HepG2 (cell line): ENCODE data around the gene UBE3A.

Source experiments
- CHD2 ChIP-seq: IDR thresholded peaks from 2 replicates; pipeline ENCODE4 v1.6.1; 2011; ENCODE audit warnings: low read depth, low read length, improper control_type of control experiment
- CTCF ChIP-seq: sonication (generic); formaldehyde crosslinking; IDR thresholded peaks from 2 replicates; pipeline ENCODE4 v1.5.0; 2020; ENCODE audit warnings: mild to moderate bottlenecking, missing genetic modification reagents, moderate library complexity
- HMG20B ChIP-seq: conservative IDR thresholded peaks from 2 replicates; pipeline ENCODE4 v1.6.1; 2016; ENCODE audit warnings: missing genetic modification reagents, missing compliant biosample characterization
- POLR2A ChIP-seq, 2 experiments: IDR thresholded peaks; 2 replicates each; pipeline ENCODE4 v1.6.1; 2011; ENCODE audit warnings: low read depth in 2 of 2, low read length in 2 of 2, mild to moderate bottlenecking in 1 of 2, moderate library complexity in 1 of 2; ENCODE audit not compliant: insufficient read depth in 1 of 2
- POLR2AphosphoS5 ChIP-seq: IDR thresholded peaks from 2 replicates; pipeline ENCODE4 v1.6.1; 2012; ENCODE audit warnings: low read depth, low read length
- SP1 ChIP-seq, 2 experiments: fragments of 450-650 bp in 1 of 2; sonication (generic) in 1 of 2; formaldehyde crosslinking in 1 of 2; IDR thresholded peaks; 2 replicates each; pipeline versions ENCODE4 v1.4.0 to v1.6.1; 2016 to 2020; ENCODE audit warnings: missing genetic modification reagents in 1 of 2
- TFAP4 ChIP-seq: sonication (generic); IDR thresholded peaks from 2 replicates; pipeline ENCODE4 v1.6.1; 2016; ENCODE audit warnings: low read depth, borderline replicate concordance
- TFE3 ChIP-seq: IDR thresholded peaks from 2 replicates; pipeline ENCODE4 v1.6.1; 2016
- ZC3H13 ChIP-seq: sonication (generic); formaldehyde crosslinking; IDR thresholded peaks from 2 replicates; pipeline ENCODE4 v1.8.1; 2023; ENCODE audit warnings: mild to moderate bottlenecking, missing genetic modification reagents, moderate library complexity
- ZFX ChIP-seq: sonication (generic); formaldehyde crosslinking; IDR thresholded peaks from 2 replicates; pipeline ENCODE4 v1.4.0; 2020; ENCODE audit warnings: mild to moderate bottlenecking, low read depth, missing genetic modification reagents, moderate library complexity
- ZNF263 ChIP-seq: sonication (generic); formaldehyde crosslinking; IDR thresholded peaks from 2 replicates; pipeline ENCODE4 v1.4.0; 2020; ENCODE audit warnings: missing genetic modification reagents
- TF ChIP-seq, protein P1 (sequence below), 2 experiments: sonication (generic) in 1 of 2; formaldehyde crosslinking in 1 of 2; IDR thresholded peaks; 2 replicates each; pipeline versions ENCODE4 v1.6.1 to v1.9.0; 2014 to 2022; ENCODE audit warnings: antibody characterized with exemption in 1 of 2, borderline replicate concordance in 1 of 2, inconsistent platforms in 1 of 2, low read depth in 1 of 2, missing genetic modification reagents in 1 of 2
- TF ChIP-seq, protein P2 (sequence below): sonication (generic); formaldehyde crosslinking; IDR thresholded peaks from 2 replicates; pipeline ENCODE4 v1.8.0; 2022; ENCODE audit warnings: mild to moderate bottlenecking, missing genetic modification reagents, moderate library complexity
- TF ChIP-seq, protein P3 (sequence below): sonication (generic); formaldehyde crosslinking; IDR thresholded peaks from 2 replicates; pipeline ENCODE4 v1.8.0; 2022; ENCODE audit warnings: missing genetic modification reagents, low read depth, mild to moderate bottlenecking, borderline replicate concordance

GRCh38 chr15:25487226-25487884 lies 48.5 kb upstream of the UBE3A start:
- TF ChIP-seq TFAP4, result no peak
- no peak for TF ChIP-seq ZNF263 (CRISPR knock-in tag)
- no peak for TF ChIP-seq ZFX
- no peak for TF ChIP-seq CTCF (CRISPR knock-in tag)
- no peak for TF ChIP-seq POLR2A (IDR thresholded peaks at IDR 0.05; ENCODE audit: insufficient read depth in 1 of 2, low read depth in 2 of 2, low read length in 2 of 2)
- no peak for TF ChIP-seq ZC3H13 (CRISPR knock-in tag)
- no peak for TF ChIP-seq TFE3 (CRISPR knock-in tag)
- TF ChIP-seq HMG20B, result no peak
- TF ChIP-seq CHD2, result no peak
- TF ChIP-seq, protein P1, sequence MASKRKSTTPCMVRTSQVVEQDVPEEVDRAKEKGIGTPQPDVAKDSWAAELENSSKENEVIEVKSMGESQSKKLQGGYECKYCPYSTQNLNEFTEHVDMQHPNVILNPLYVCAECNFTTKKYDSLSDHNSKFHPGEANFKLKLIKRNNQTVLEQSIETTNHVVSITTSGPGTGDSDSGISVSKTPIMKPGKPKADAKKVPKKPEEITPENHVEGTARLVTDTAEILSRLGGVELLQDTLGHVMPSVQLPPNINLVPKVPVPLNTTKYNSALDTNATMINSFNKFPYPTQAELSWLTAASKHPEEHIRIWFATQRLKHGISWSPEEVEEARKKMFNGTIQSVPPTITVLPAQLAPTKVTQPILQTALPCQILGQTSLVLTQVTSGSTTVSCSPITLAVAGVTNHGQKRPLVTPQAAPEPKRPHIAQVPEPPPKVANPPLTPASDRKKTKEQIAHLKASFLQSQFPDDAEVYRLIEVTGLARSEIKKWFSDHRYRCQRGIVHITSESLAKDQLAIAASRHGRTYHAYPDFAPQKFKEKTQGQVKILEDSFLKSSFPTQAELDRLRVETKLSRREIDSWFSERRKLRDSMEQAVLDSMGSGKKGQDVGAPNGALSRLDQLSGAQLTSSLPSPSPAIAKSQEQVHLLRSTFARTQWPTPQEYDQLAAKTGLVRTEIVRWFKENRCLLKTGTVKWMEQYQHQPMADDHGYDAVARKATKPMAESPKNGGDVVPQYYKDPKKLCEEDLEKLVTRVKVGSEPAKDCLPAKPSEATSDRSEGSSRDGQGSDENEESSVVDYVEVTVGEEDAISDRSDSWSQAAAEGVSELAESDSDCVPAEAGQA (IDR thresholded peaks at IDR 0.05; ENCODE audit: low read depth), result no peak
- TF ChIP-seq, protein P1 (CRISPR knock-in tag; IDR thresholded peaks at IDR 0.05; ENCODE audit: borderline replicate concordance), result no peak
- no peak for TF ChIP-seq POLR2AphosphoS5
- TF ChIP-seq, protein P2, sequence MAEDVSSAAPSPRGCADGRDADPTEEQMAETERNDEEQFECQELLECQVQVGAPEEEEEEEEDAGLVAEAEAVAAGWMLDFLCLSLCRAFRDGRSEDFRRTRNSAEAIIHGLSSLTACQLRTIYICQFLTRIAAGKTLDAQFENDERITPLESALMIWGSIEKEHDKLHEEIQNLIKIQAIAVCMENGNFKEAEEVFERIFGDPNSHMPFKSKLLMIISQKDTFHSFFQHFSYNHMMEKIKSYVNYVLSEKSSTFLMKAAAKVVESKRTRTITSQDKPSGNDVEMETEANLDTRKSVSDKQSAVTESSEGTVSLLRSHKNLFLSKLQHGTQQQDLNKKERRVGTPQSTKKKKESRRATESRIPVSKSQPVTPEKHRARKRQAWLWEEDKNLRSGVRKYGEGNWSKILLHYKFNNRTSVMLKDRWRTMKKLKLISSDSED (CRISPR knock-in tag), result no peak
- TF ChIP-seq, protein P3, sequence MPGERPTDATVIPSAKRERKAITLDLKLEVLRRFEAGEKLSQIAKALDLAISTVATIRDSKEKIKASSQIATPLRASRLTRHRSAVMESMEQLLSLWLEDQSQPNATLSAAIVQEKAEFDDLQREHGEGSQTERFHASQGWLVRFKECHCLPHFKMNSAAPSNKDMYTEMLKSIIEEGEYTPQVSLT (CRISPR knock-in tag), result no peak
- TF ChIP-seq SP1 (IDR thresholded peaks at IDR 0.05), result no peak
- no peak for TF ChIP-seq SP1 (CRISPR knock-in tag; IDR thresholded peaks at IDR 0.05)
